Prostate gland (tissue), 2 donors: Measurements from ENCODE around the gene RPS6KA2. TPM values are rescaled to one million over a fixed set of nuclear protein-coding genes. Genes with fewer than 3 reads are reported as not detected.

Experiments used
- DNase-seq: peaks from one replicate; pipeline ENCODE4 v3.0.0-alpha.2; 2019; ENCODE audit warnings: low spot score
- H3K27ac ChIP-seq, 2 donors: fragments of 200-600 bp; sonication (generic); 2 replicates each; pipeline ENCODE4 v1.5.1; 2017 to 2019
- H3K27me3 ChIP-seq: fragments of 200-600 bp; sonication (generic); replicated peaks from 2 replicates; pipeline ENCODE4 v1.5.1; 2019; ENCODE audit not compliant: insufficient read depth
- H3K36me3 ChIP-seq, 2 donors: fragments of 200-600 bp; sonication (generic); 1 replicate in 1 of 2; 2 replicates in 1 of 2; pipeline versions ENCODE4 v1.5.1 to v1.8.1; 2017 to 2019
- H3K4me1 ChIP-seq: fragments of 200-600 bp; sonication (generic); replicated peaks from 2 replicates; pipeline ENCODE4 v1.5.1; 2019
- H3K4me3 ChIP-seq, 2 donors: fragments of 200-600 bp; sonication (generic); 2 replicates each; pipeline ENCODE4 v1.5.1; 2017 to 2019
- H3K9me3 ChIP-seq: fragments of 200-600 bp; sonication (generic); 2 replicates; pipeline ENCODE4 v1.5.1; 2017
- CTCF ChIP-seq, 4 experiments: fragments of 200-600 bp in 2 of 4; fragments of 450-650 bp in 2 of 4; sonication (generic) in 2 of 4; IDR thresholded peaks; 1 replicate in 3 of 4; 2 replicates in 1 of 4; pipeline ENCODE4 v1.5.1; 2016 to 2019; ENCODE audit warnings: antibody characterized with exemption in 4 of 4, mild to moderate bottlenecking in 2 of 4, moderate library complexity in 2 of 4
- POLR2A ChIP-seq: fragments of 450-650 bp; IDR thresholded peaks from one replicate; pipeline ENCODE4 v1.6.1; 2016; ENCODE audit warnings: antibody characterized with exemption, mild to moderate bottlenecking
- POLR2AphosphoS5 ChIP-seq: sonication (generic); formaldehyde crosslinking; IDR thresholded peaks from one replicate; pipeline ENCODE4 v1.6.1; 2017; ENCODE audit warnings: antibody characterized with exemption
- WGBS: methylation state at CpG from one replicate; pipeline ENCODE4 v1.1.5; 2018; 5-methylcytosine and 5-hydroxymethylcytosine counted together
- intact Hi-C: fragments of 100-400 bp; cut with DNase I; formaldehyde crosslinking; loops from one replicate; pipeline ENCODE4 v1.14.2; 2022
- total RNA-seq, 2 donors: library from RNA; depleted of rRNA; stranded (reverse); fragments of >200 nt; gene quantifications; one replicate each; pipeline ENCODE4 v1.1.0, GENCODE V29; 2016

RPS6KA2 gene
- total RNA-seq, 2 donors from 2014 or later: 32.2 to 44.3 TPM

DNA sequence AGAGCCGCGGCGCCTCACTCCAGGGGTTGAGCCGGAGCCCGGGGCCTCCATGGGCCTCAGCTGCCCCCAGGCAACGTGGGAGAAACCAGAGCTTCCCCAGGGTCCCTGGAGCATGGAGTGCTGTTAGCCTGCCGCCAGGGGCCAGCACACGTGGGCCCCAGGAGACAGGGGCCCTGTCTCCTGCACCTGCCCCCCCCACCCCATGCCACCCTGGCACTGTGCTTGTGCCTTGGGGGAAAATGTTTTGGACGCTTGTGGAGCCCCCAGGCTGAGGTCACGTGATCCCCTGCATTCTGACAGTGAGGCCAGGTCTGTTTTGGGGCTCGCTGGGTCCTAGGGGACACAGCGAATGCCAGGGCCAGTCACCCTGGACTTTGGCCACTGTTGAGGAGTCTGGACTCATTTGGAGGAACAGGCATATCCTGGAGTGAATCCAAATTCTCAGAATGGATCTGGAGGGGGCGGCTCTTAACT is 214.1 kb downstream of the RPS6KA2 start:
- H3K27ac ChIP-seq: no peak overlapping the region
- H3K36me3 ChIP-seq: no peaks in the 10 kb centered on the region
- H3K4me3 ChIP-seq: no peak overlapping the region
- DNase-seq: no peak
- 96% methylated on average over 7 of the region's 13 CpGs for WGBS
- no peaks in the 10 kb centered on the region for H3K9me3 ChIP-seq
- no peaks in the 10 kb centered on the region for H3K27me3 ChIP-seq
- intact Hi-C loops: no loop called here
- TF ChIP-seq POLR2A: no peak
- no peak for TF ChIP-seq POLR2AphosphoS5
- no peak for TF ChIP-seq CTCF (IDR thresholded peaks at IDR 0.05)
- H3K4me1 ChIP-seq: no peaks in the 10 kb centered on the region

DNA sequence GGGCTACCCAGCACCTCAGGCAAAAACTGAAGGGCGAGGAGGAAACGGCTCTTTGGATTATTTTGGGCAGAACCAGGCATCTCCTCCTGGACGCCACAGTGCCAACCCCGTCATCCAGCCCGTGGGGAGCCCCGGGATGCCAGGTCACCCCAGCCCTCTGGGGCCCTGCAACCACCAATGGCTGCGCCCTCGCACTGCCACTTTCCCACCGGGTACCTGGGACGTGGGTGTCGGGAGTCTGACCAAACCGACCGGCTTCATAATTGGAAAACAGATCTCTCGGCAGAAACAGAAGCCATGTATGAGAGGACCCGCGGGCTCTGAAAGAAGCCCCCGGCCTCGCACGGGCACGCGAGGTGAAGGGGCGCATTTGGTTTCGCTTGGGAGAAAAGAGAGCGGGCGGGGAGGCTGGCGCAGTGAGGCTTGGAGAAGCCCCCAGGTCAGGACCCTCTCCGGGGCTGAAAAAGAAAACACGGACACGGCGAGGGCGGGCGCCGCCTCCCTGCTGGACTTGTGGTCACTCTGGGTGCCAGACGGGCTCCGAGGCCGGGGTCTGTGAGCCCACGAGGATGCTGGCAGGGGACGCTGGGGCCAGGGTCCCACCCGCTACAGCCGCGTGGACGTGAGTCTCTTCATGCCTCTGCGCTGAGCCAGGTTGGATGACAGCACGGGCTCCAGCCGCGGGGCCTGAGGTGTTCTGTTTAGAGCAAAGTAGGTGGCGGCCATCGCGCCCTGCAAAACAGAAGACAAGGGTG is 214.7 kb downstream of the RPS6KA2 start:
- Histone ChIP-seq H3K27ac (no peak overlapping the region), H3K27me3 (no peaks in the 10 kb centered on the region), H3K36me3 (no peaks in the 10 kb centered on the region), H3K4me1 (no peaks in the 10 kb centered on the region), H3K9me3 (no peaks in the 10 kb centered on the region), H3K4me3 (no peak overlapping the region)
- 95% methylated on average over 43 of the region's 49 CpGs for WGBS
- intact Hi-C loops: no loop called here
- no peak for DNase-seq
- TF ChIP-seq POLR2A (no peak), CTCF (IDR thresholded peaks at IDR 0.05) (no peak), POLR2AphosphoS5 (no peak)

GRCh38 chr6:166411721-166412151 is 215.3 kb downstream of the RPS6KA2 start:
- Histone ChIP-seq H3K4me1 (no peaks in the 10 kb centered on the region), H3K36me3 (no peaks in the 10 kb centered on the region), H3K4me3 (no peak overlapping the region), H3K27ac (no peak overlapping the region), H3K9me3 (no peaks in the 10 kb centered on the region), H3K27me3 (no peaks in the 10 kb centered on the region)
- intact Hi-C loops: no loop called here
- 91% methylated on average over 12 of the region's 12 CpGs for WGBS
- DNase-seq: no peak
- no peak for TF ChIP-seq CTCF (IDR thresholded peaks at IDR 0.05)
- no peak for TF ChIP-seq POLR2A
- TF ChIP-seq POLR2AphosphoS5: no peak

DNA sequence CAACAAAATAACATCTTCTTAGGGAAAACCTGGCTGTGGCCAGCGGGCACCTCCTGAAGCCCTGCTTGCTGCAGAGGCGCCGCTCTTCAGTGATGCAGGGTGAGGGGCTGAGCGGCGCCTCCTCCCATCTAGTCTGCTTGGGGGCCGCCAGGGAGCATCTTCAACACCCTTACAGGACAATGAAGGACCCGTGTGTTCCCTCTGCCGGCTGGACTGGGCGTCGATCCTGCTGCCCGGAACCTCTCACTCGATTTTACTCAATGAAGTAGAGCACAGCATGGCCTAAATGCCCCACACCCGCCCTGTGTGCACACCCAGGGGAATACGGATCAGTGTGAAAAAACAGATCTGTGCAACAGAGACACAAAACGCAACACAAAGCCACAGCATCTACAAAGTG is 215.8 kb downstream of the RPS6KA2 start:
- 86% methylated on average over 15 of the region's 15 CpGs for WGBS
- H3K27me3 ChIP-seq: no peaks in the 10 kb centered on the region
- no peak overlapping the region for H3K27ac ChIP-seq
- H3K36me3 ChIP-seq: no peaks in the 10 kb centered on the region
- no peaks in the 10 kb centered on the region for H3K4me1 ChIP-seq
- TF ChIP-seq POLR2A (no peak), CTCF (IDR thresholded peaks at IDR 0.05) (no peak), POLR2AphosphoS5 (no peak)
- no peak for DNase-seq
- H3K9me3 ChIP-seq: no peaks in the 10 kb centered on the region
- intact Hi-C loops: no loop called here
- no peak overlapping the region for H3K4me3 ChIP-seq

DNA sequence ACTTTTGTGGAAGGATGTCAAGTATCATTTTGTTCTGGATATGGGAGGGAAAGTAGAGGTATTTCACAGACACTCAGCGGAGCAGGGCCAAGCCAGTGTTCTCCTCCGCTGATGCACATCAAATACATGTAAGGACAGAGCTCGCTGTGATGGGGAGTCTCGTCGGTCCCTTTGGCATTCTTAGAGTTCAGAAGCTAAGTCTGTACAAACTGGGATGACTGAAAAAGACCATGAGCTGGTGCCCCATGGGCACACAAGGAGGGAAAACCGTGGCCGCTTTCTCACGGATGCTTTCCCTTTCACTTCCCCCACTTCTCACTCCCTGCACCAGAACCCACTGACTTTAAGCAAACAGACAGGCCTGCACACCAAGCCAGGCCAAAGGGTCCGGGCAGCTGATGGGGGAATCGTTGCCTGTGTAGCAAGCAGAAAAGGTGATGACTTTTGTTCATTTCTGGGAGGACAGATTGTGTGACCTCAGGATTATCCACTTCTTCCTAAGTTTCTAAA is 216.6 kb downstream of the RPS6KA2 start:
- Histone ChIP-seq H3K9me3 (no peaks in the 10 kb centered on the region), H3K4me3 (no peak overlapping the region), H3K27me3 (no peaks in the 10 kb centered on the region), H3K27ac (no peak overlapping the region), H3K4me1 (no peaks in the 10 kb centered on the region), H3K36me3 (no peaks in the 10 kb centered on the region)
- no peak for TF ChIP-seq POLR2A
- TF ChIP-seq POLR2AphosphoS5: no peak
- no peak for TF ChIP-seq CTCF (IDR thresholded peaks at IDR 0.05)
- intact Hi-C loops: no loop called here
- 86% methylated on average over 10 of the region's 10 CpGs for WGBS
- no peak for DNase-seq
